Smooth muscle cell (in vitro differentiated cells): ENCODE results near the gene MROH7. TPM values are rescaled to one million over a fixed set of nuclear protein-coding genes. Genes with fewer than 3 reads are reported as not detected.

Experiments
- DNase-seq: peaks from one replicate; lab custom pipeline; 2025; ENCODE audit not compliant: unreplicated experiment; lab: John Stamatoyannopoulos, UW
- H2AFZ ChIP-seq: fragments of 200-600 bp; sonication (generic); 2 replicates; pipeline ENCODE4 v1.6.0; 2016; ENCODE audit warnings: antibody characterized with exemption, low read depth, mild to moderate bottlenecking
- H3F3A ChIP-seq: fragments of 200-600 bp; sonication (generic); 2 replicates; pipeline ENCODE4 v1.6.0; 2017; ENCODE audit warnings: antibody characterized with exemption, low read depth
- H3K27ac ChIP-seq: fragments of 200-600 bp; sonication (generic); 2 replicates; pipeline ENCODE4 v1.5.1; 2016; ENCODE audit warnings: low read depth, mild to moderate bottlenecking
- H3K27me3 ChIP-seq: fragments of 200-600 bp; sonication (generic); 2 replicates; pipeline ENCODE4 v1.6.1; 2016; ENCODE audit warnings: low read depth, mild to moderate bottlenecking
- H3K36me3 ChIP-seq: fragments of 200-600 bp; sonication (generic); 2 replicates; pipeline ENCODE4 v1.5.1; 2016; ENCODE audit warnings: low read depth
- H3K4me1 ChIP-seq: fragments of 200-600 bp; sonication (generic); 2 replicates; pipeline ENCODE4 v1.5.1; 2016; ENCODE audit warnings: low read depth
- H3K4me2 ChIP-seq: fragments of 200-600 bp; sonication (generic); 2 replicates; pipeline ENCODE4 v1.6.0; 2016; ENCODE audit warnings: mild to moderate bottlenecking
- H3K4me3 ChIP-seq: fragments of 200-600 bp; sonication (generic); 2 replicates; pipeline ENCODE4 v1.5.1; 2016; ENCODE audit warnings: mild to moderate bottlenecking
- H3K79me2 ChIP-seq: fragments of 200-600 bp; sonication (generic); 2 replicates; pipeline ENCODE4 v1.6.0; 2016; ENCODE audit warnings: low read depth, mild to moderate bottlenecking
- H3K9ac ChIP-seq: fragments of 200-600 bp; sonication (generic); 2 replicates; pipeline ENCODE4 v1.6.0; 2016; ENCODE audit warnings: low read depth
- H3K9me3 ChIP-seq: fragments of 200-600 bp; sonication (generic); replicated peaks from 2 replicates; pipeline ENCODE4 v1.5.1; 2016; ENCODE audit warnings: low read depth
- H4K20me1 ChIP-seq: fragments of 200-600 bp; sonication (generic); 2 replicates; pipeline ENCODE4 v1.6.0; 2016; ENCODE audit warnings: low read depth
- CTCF ChIP-seq: fragments of 200-600 bp; sonication (generic); IDR thresholded peaks from 2 replicates; pipeline ENCODE4 v1.5.1; 2017; ENCODE audit warnings: borderline replicate concordance, mild to moderate bottlenecking, antibody characterized with exemption; ENCODE audit not compliant: insufficient read depth, poor library complexity, severe bottlenecking
- WGBS: methylation state at CpG from one replicate; pipeline ENCODE4 v1.1.7; 2016; ENCODE audit warnings: low lambda C conversion rate; 5-methylcytosine and 5-hydroxymethylcytosine counted together
- polyA plus RNA-seq: library from polyadenylated mRNA; unstranded; fragments of >200 nt; fragmentation: Nextera tagmentation; extraction: Ambion mirVana; gene quantifications from 2 replicates; pipeline ENCODE4 v1.2.1, GENCODE V29; 2016
- total RNA-seq: library from RNA; depleted of rRNA; stranded (reverse); fragments of >200 nt; gene quantifications from 2 replicates; pipeline ENCODE4 v1.2.3, GENCODE V29; 2014

Gene MROH7
- total and polyA plus RNA-seq, 2 experiments from 2014 or later, result 0.33 to 0.58 TPM

- no peaks in the 10 kb centered on the region for H3K4me1 ChIP-seq
- no peaks in the 10 kb centered on the region for H3K27me3 ChIP-seq
- no peak overlapping the region for H3K4me3 ChIP-seq
- H3K9me3 ChIP-seq, result peaks cover 20% of the 10 kb centered on the region
- H3F3A ChIP-seq, result no peaks in the 10 kb centered on the region
- no peak overlapping the region for H3K27ac ChIP-seq
- TF ChIP-seq CTCF, result no peak
- no peak overlapping the region for H3K4me2 ChIP-seq
- peaks cover 61% of the 10 kb centered on the region for H3K36me3 ChIP-seq
- no peak for DNase-seq
- H4K20me1 ChIP-seq, result no peaks in the 10 kb centered on the region
- H2AFZ ChIP-seq, result no peak overlapping the region
- H3K79me2 ChIP-seq, result no peaks in the 10 kb centered on the region
- H3K9ac ChIP-seq, result no peak overlapping the region
Measured at GRCh38 chr1:54723985-54724384, 82.4 kb downstream of the MROH7 start.

GRCh38 chr1:54724771-54725170, 83.2 kb downstream of the MROH7 start:
- Histone ChIP-seq H3K27me3 (no peaks in the 10 kb centered on the region), H3K9me3 (peaks cover 20% of the 10 kb centered on the region), H3K9ac (no peak overlapping the region), H3K36me3 (peaks cover 61% of the 10 kb centered on the region), H3K27ac (no peak overlapping the region), H3K79me2 (no peaks in the 10 kb centered on the region), H3K4me3 (no peak overlapping the region), H4K20me1 (no peaks in the 10 kb centered on the region), H3F3A (no peaks in the 10 kb centered on the region), H3K4me1 (no peaks in the 10 kb centered on the region), H2AFZ (no peak overlapping the region), H3K4me2 (no peak overlapping the region)
- no peak for DNase-seq
- TF ChIP-seq CTCF, result no peak
- WGBS, result 97% methylated on average over 1 of the region's 1 CpG

GRCh38 chr1:54728027-54728426, 86.4 kb downstream of the MROH7 start:
- Histone ChIP-seq H3K9me3 (peaks cover 20% of the 10 kb centered on the region), H3K27me3 (no peaks in the 10 kb centered on the region), H3F3A (no peaks in the 10 kb centered on the region), H4K20me1 (no peaks in the 10 kb centered on the region), H3K4me3 (no peak overlapping the region), H3K36me3 (peaks cover 44% of the 10 kb centered on the region), H3K4me2 (no peak overlapping the region), H3K4me1 (no peaks in the 10 kb centered on the region), H3K79me2 (no peaks in the 10 kb centered on the region), H3K9ac (no peak overlapping the region), H2AFZ (no peak overlapping the region), H3K27ac (no peak overlapping the region)
- no peak for DNase-seq
- WGBS, result 98% methylated on average over 3 of the region's 3 CpGs
- no peak for TF ChIP-seq CTCF

DNA sequence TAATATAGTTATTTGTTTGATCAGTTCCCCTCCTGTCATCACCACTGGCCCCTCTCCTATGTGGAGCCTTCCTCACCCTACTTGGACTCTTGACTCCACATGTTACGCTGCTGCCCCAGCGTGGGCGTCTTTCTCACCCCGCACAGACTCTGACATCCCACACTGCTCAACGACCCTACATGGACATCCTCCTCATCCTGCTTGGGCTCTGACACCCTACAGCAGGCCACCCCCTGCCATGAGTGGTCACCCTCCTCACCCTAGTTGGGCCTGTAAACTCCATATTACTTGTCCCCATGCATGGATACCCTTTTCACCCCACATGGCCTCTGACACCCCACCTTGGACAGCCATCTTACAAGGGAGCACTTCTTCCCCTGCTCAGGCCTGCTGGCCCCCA, 95.1 kb downstream of the MROH7 start:
- H3K27ac ChIP-seq, result no peak overlapping the region
- H3K9ac ChIP-seq, result no peak overlapping the region
- H4K20me1 ChIP-seq, result no peaks in the 10 kb centered on the region
- H3K27me3 ChIP-seq, result no peaks in the 10 kb centered on the region
- no peaks in the 10 kb centered on the region for H3K9me3 ChIP-seq
- H2AFZ ChIP-seq, result no peak overlapping the region
- H3K79me2 ChIP-seq, result no peaks in the 10 kb centered on the region
- TF ChIP-seq CTCF, result no peak
- no peaks in the 10 kb centered on the region for H3K4me1 ChIP-seq
- peaks cover 6% of the 10 kb centered on the region for H3K36me3 ChIP-seq
- no peaks in the 10 kb centered on the region for H3F3A ChIP-seq
- no peak overlapping the region for H3K4me3 ChIP-seq
- 97% methylated on average over 5 of the region's 5 CpGs for WGBS
- no peak overlapping the region for H3K4me2 ChIP-seq
- no peak for DNase-seq
